ENCODE results near the gene PACSIN2.

Gene PACSIN2

DNA sequence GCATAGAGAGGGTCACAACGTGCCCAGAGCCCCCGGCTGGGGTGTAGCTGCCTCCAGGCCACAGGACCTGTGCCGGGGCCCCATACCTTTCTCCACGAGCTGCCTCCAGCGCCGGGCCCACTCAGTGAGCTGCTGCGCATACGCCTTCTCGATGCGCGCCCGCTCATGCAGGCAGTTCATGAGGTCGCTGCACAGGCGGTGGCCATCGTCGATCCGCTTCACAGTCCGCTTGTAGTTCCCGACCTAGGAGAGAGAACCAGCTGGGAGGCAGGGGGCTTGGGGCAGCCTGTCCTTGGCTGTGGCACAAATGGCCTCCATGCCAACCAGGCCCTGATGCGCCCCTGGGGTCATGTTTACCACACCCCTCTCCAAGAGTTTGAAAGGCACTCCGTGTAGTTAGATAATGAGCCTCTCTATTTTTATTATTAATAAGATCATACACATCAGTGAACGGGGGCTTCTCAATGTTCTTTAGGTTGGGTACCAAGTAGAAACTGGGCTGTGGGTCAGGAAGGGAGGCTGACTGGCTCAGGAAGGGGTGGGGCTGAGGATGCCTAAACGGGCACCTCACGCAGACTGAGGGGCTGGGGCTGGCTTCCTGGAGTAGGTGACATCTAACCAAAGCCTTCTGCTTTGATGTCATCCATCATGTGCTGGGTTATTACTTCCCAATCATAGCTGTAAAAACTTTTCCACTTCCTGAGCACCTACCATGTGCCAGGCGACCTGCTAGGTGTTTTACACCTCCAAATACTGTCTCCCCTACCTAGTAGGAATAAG, 121.4 kb downstream of the PACSIN2 start:
- TF ChIP-seq EZH2phosphoT487 (IDR thresholded peaks at IDR 0.05; ENCODE audit: low read length), result no peak
- TF ChIP-seq, protein P1, sequence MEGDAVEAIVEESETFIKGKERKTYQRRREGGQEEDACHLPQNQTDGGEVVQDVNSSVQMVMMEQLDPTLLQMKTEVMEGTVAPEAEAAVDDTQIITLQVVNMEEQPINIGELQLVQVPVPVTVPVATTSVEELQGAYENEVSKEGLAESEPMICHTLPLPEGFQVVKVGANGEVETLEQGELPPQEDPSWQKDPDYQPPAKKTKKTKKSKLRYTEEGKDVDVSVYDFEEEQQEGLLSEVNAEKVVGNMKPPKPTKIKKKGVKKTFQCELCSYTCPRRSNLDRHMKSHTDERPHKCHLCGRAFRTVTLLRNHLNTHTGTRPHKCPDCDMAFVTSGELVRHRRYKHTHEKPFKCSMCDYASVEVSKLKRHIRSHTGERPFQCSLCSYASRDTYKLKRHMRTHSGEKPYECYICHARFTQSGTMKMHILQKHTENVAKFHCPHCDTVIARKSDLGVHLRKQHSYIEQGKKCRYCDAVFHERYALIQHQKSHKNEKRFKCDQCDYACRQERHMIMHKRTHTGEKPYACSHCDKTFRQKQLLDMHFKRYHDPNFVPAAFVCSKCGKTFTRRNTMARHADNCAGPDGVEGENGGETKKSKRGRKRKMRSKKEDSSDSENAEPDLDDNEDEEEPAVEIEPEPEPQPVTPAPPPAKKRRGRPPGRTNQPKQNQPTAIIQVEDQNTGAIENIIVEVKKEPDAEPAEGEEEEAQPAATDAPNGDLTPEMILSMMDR (IDR thresholded peaks at IDR 0.05; ENCODE audit: low read length), result no peak
- no peak for TF ChIP-seq EZH2 (optimal IDR thresholded peaks at IDR 0.05; ENCODE audit: low read depth, low read length)
- no peaks in the 10 kb centered on the region for H3K79me2 ChIP-seq (ENCODE audit: low read length)
- H3F3A ChIP-seq (ENCODE audit: insufficient read depth, low read length), result no peaks in the 10 kb centered on the region
- H2AFZ ChIP-seq (ENCODE audit: low read length), result no peak overlapping the region
- DNase-seq, result no peak
- no peak overlapping the region for H3K4me2 ChIP-seq (ENCODE audit: low read depth, low read length)
- no peaks in the 10 kb centered on the region for H3K36me3 ChIP-seq (replicated peaks; ENCODE audit: insufficient read depth, low read length)
- no peaks in the 10 kb centered on the region for H3K9me2 ChIP-seq (replicated peaks; ENCODE audit: insufficient read depth, low read length)
- no peak overlapping the region for H3K27ac ChIP-seq (ENCODE audit: low read length)
- H3K9me3 ChIP-seq (replicated peaks; ENCODE audit: insufficient read depth, low read length), result no peaks in the 10 kb centered on the region
- H3K9ac ChIP-seq (ENCODE audit: low read length), result no peak overlapping the region
- no peaks in the 10 kb centered on the region for H3K27me3 ChIP-seq (replicated peaks; ENCODE audit: insufficient read depth, low read length)
- H3K4me3 ChIP-seq (ENCODE audit: low read length), result no peak overlapping the region
- H4K20me1 ChIP-seq (ENCODE audit: insufficient read depth, low read length), result no peaks in the 10 kb centered on the region
- H3K4me1 ChIP-seq (ENCODE audit: low read length), result no peaks in the 10 kb centered on the region

DNA sequence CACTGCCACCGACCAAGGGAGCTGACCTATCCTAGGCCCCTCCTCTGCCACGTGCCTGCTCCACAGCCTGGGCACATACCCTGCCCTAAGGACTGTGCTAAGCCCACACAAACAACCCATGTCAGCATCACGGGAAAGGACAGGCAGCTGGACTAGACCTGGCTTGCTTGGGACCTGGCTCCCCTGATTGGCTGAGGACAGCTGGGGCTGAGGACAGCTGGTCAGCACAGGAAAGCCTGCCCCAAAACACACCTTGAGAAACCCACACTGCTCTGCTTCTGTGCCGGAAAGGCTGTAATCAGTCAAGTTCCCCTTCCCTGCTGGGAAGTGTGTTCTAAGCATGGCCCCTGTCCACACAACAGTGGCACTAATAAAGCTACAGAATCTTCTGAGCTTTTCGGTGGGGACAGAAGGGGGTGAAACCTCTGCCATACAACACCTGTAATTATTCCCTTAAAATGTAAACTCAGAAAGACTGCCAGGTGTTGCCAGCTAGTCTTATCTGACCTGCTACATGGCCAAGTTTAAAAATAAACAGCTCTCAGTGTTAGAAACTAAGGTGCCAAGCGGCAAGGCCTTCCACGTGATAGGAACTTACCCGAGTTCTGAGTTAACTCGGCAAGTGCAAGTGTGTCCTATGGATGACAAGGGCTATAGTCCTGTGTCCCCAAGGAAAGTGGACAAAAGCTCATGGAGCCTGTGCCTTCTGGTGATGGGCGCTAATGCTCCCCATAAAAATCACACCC, 122.2 kb downstream of the PACSIN2 start:
- H3K27me3 ChIP-seq (replicated peaks; ENCODE audit: insufficient read depth, low read length), result no peaks in the 10 kb centered on the region
- no peak for TF ChIP-seq EZH2phosphoT487 (IDR thresholded peaks at IDR 0.05; ENCODE audit: low read length)
- H3F3A ChIP-seq (ENCODE audit: insufficient read depth, low read length), result no peaks in the 10 kb centered on the region
- no peaks in the 10 kb centered on the region for H3K4me1 ChIP-seq (ENCODE audit: low read length)
- no peak overlapping the region for H3K27ac ChIP-seq (ENCODE audit: low read length)
- DNase-seq, result no peak
- H3K4me2 ChIP-seq (ENCODE audit: low read depth, low read length), result no peak overlapping the region
- no peaks in the 10 kb centered on the region for H3K9me3 ChIP-seq (replicated peaks; ENCODE audit: insufficient read depth, low read length)
- no peak overlapping the region for H3K9ac ChIP-seq (ENCODE audit: low read length)
- no peak overlapping the region for H2AFZ ChIP-seq (ENCODE audit: low read length)
- H3K79me2 ChIP-seq (ENCODE audit: low read length), result no peaks in the 10 kb centered on the region
- H3K36me3 ChIP-seq (replicated peaks; ENCODE audit: insufficient read depth, low read length), result no peaks in the 10 kb centered on the region
- no peaks in the 10 kb centered on the region for H4K20me1 ChIP-seq (ENCODE audit: insufficient read depth, low read length)
- no peaks in the 10 kb centered on the region for H3K9me2 ChIP-seq (replicated peaks; ENCODE audit: insufficient read depth, low read length)
- no peak overlapping the region for H3K4me3 ChIP-seq (ENCODE audit: low read length)

DNA sequence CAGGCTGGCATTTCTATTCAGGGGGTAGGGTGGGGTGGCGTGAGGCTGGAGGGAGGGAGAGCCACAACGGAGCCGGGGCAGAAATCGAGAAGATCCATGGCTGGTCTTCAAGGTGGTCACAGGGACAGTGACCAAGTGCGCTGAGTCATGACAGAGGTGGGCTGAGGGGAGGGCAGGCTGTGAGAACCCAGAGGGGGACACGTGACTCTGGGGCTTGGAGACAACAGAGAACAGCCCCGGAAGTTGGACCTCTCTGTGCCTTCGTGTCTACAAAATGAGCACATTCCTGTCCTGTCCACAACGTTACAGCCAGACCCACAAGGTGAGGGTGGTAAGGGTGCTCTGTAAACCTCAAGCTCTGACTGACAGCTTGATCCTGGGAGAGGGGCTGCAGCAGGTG, 122.8 kb downstream of the PACSIN2 start:
- no peaks in the 10 kb centered on the region for H3K9me2 ChIP-seq (replicated peaks; ENCODE audit: insufficient read depth, low read length)
- no peak for DNase-seq
- no peaks in the 10 kb centered on the region for H3K9me3 ChIP-seq (replicated peaks; ENCODE audit: insufficient read depth, low read length)
- no peak overlapping the region for H3K9ac ChIP-seq (ENCODE audit: low read length)
- no peaks in the 10 kb centered on the region for H3K79me2 ChIP-seq (ENCODE audit: low read length)
- H3K27ac ChIP-seq (ENCODE audit: low read length), result no peak overlapping the region
- no peaks in the 10 kb centered on the region for H3K27me3 ChIP-seq (replicated peaks; ENCODE audit: insufficient read depth, low read length)
- H3F3A ChIP-seq (ENCODE audit: insufficient read depth, low read length), result no peaks in the 10 kb centered on the region
- H3K4me3 ChIP-seq (ENCODE audit: low read length), result no peak overlapping the region
- no peak overlapping the region for H2AFZ ChIP-seq (ENCODE audit: low read length)
- no peak overlapping the region for H3K4me2 ChIP-seq (ENCODE audit: low read depth, low read length)
- H3K4me1 ChIP-seq (ENCODE audit: low read length), result no peaks in the 10 kb centered on the region
- no peaks in the 10 kb centered on the region for H3K36me3 ChIP-seq (replicated peaks; ENCODE audit: insufficient read depth, low read length)
- no peaks in the 10 kb centered on the region for H4K20me1 ChIP-seq (ENCODE audit: insufficient read depth, low read length)
- TF ChIP-seq, protein P1 (IDR thresholded peaks at IDR 0.05; ENCODE audit: low read length), result no peak
- TF ChIP-seq EZH2phosphoT487 (IDR thresholded peaks at IDR 0.05; ENCODE audit: low read length), result no peak
- no peak for TF ChIP-seq EZH2 (optimal IDR thresholded peaks at IDR 0.05; ENCODE audit: low read depth, low read length)

Data from MM.1S (cell line).